Caki2 (cell line): ENCODE data around the gene LYPD5. TPM values are rescaled to one million over a fixed set of nuclear protein-coding genes. Genes with fewer than 3 reads are reported as not detected.
"Not testable (repeated sequence)": the region's sequence is repeated elsewhere in the genome, so short reads cannot be mapped to it uniquely, and the experiment has no call there.

Experiments used
- DNase-seq: peaks from one replicate; pipeline ENCODE4 v3.0.0-alpha.2; 2015; ENCODE audit warnings: low read depth
- in situ Hi-C: cut with HindIII; loops from 2 replicates; pipeline ENCODE4 v1.10.0; 2016; ENCODE audit warnings: low sequenced_read_pairs, low pct_unique_long_range_greater_than_20kb, mixed read lengths
- total RNA-seq: library from RNA; depleted of rRNA; stranded (reverse); fragments of >200 nt; shearing (Covaris generic); gene quantifications from 2 replicates; pipeline ENCODE4 v1.2.3, GENCODE V29; 2014; ENCODE audit warnings: low replicate concordance

LYPD5 gene
- total RNA-seq, 1 experiment from 2014 or later = 9.5 TPM

- in situ Hi-C loops = no loop called here
Observed at GRCh38 chr19:43782311-43782660, 20.0 kb downstream of the LYPD5 start.

GRCh38 chr19:43781630-43782310 is 20.5 kb downstream of the LYPD5 start:
- no peak for DNase-seq
- in situ Hi-C loops = no loop called here

More at GRCh38 chr19:43782311-43782660, 20.0 kb downstream of the LYPD5 start:
- DNase-seq = no peak

GRCh38 chr19:43780706-43781525 is 21.3 kb downstream of the LYPD5 start, which contains the start of gene KCNN4:
Gene KCNN4 (minus strand): TSS chr19:43780973. CDS start chr19:43780861, 112 bp downstream.
- in situ Hi-C loops = no loop called here
- DNase-seq = peak; percentile 51

GRCh38 chr19:43779820-43780219 is 22.4 kb downstream of the LYPD5 start:
- in situ Hi-C loops = no loop called here
- DNase-seq = no peak

GRCh38 chr19:43779147-43779819 is 23.0 kb downstream of the LYPD5 start:
- DNase-seq = no peak
- in situ Hi-C loops = no loop called here

GRCh38 chr19:43778651-43779050 is 23.6 kb downstream of the LYPD5 start:
- in situ Hi-C loops = no loop called here
- no peak for DNase-seq

- in situ Hi-C loops = no loop called here
- no peak for DNase-seq
Observed at GRCh38 chr19:43777163-43777695, 25.0 kb downstream of the LYPD5 start.

- DNase-seq = no peak
- in situ Hi-C loops = no loop called here
Observed at GRCh38 chr19:43776286-43776685, 26.0 kb downstream of the LYPD5 start.

- in situ Hi-C loops = no loop called here
Observed at GRCh38 chr19:43775299-43775890, 26.9 kb downstream of the LYPD5 start.

GRCh38 chr19:43774940-43775258 is 27.3 kb downstream of the LYPD5 start:
- DNase-seq, in situ Hi-C loops: not testable (repeated sequence)

More at GRCh38 chr19:43775299-43775890, 26.9 kb downstream of the LYPD5 start:
- DNase-seq = no peak

GRCh38 chr19:43774103-43774939 is 27.9 kb downstream of the LYPD5 start:
- in situ Hi-C loops = no loop called here
- no peak for DNase-seq

- in situ Hi-C loops = no loop called here
- no peak for DNase-seq
Observed at GRCh38 chr19:43773725-43774102, 28.5 kb downstream of the LYPD5 start.

GRCh38 chr19:43769256-43769655 is 33.0 kb downstream of the LYPD5 start:
- in situ Hi-C loops = no loop called here
- no peak for DNase-seq

- in situ Hi-C loops = no loop called here
- DNase-seq = no peak
Observed at GRCh38 chr19:43768273-43769050, 33.8 kb downstream of the LYPD5 start.

GRCh38 chr19:43767818-43768217 is 34.4 kb downstream of the LYPD5 start:
- in situ Hi-C loops = no loop called here
- no peak for DNase-seq

- in situ Hi-C loops = no loop called here
Observed at GRCh38 chr19:43767316-43767715, 34.9 kb downstream of the LYPD5 start.

GRCh38 chr19:43766755-43767043 is 35.5 kb downstream of the LYPD5 start:
- in situ Hi-C loops = no loop called here
- DNase-seq = no peak

More at GRCh38 chr19:43767316-43767715, 34.9 kb downstream of the LYPD5 start:
- no peak for DNase-seq
